ENCODE data around the gene ANKRD33B. TPM values are rescaled to one million over a fixed set of nuclear protein-coding genes. Genes with fewer than 3 reads are reported as not detected.
"Not testable (repeated sequence)": the region's sequence is repeated elsewhere in the genome, so short reads cannot be mapped to it uniquely, and the experiment has no call there.

The ANKRD33B gene
- polyA plus RNA-seq, 1 experiment = 3.4 TPM

DNA sequence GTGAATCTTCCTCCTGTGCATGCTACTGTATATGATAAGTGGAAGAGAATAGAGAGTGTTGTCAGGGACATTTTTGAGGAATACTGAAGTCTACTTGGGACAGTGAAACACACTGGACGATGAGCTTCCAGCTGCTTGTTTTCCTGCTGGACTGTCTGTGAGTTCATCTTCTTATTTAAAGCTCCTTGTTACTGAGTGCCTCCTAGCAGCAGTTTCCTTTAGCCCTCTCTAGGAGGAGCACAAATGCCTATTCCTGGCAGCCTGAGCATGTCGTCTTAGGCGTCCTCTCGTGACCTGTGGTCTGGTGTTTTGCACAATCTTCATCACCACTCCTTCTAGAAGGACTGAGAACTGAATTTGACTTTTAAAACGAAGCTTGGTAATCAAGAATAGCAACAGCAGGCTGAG, 43.8 kb downstream of the ANKRD33B start:
- no peak overlapping the region for H3K4me3 ChIP-seq (ENCODE audit: low read depth, low read length)
- ChIA-PET CTCF (interaction anchor here (0.6 to 2.3 kb wide), 4 partner anchors 11 to 41 kb away, joined by 3 to 14 read pairs (median 4); no protein-coding TSS in a partner anchor), POLR2A (interaction anchor here (0.5 kb wide), 1 partner anchor 136 kb away, joined by 4 read pairs; no protein-coding TSS in a partner anchor)
- no peak for DNase-seq (ENCODE audit: low read depth)
- no peaks in the 10 kb centered on the region for H3K27me3 ChIP-seq (ENCODE audit: control insufficient read depth, insufficient read depth, low read length)
- no peaks in the 10 kb centered on the region for H3K36me3 ChIP-seq (ENCODE audit: control insufficient read depth, insufficient read depth, low read length)
- TF ChIP-seq, protein P1, sequence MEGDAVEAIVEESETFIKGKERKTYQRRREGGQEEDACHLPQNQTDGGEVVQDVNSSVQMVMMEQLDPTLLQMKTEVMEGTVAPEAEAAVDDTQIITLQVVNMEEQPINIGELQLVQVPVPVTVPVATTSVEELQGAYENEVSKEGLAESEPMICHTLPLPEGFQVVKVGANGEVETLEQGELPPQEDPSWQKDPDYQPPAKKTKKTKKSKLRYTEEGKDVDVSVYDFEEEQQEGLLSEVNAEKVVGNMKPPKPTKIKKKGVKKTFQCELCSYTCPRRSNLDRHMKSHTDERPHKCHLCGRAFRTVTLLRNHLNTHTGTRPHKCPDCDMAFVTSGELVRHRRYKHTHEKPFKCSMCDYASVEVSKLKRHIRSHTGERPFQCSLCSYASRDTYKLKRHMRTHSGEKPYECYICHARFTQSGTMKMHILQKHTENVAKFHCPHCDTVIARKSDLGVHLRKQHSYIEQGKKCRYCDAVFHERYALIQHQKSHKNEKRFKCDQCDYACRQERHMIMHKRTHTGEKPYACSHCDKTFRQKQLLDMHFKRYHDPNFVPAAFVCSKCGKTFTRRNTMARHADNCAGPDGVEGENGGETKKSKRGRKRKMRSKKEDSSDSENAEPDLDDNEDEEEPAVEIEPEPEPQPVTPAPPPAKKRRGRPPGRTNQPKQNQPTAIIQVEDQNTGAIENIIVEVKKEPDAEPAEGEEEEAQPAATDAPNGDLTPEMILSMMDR (IDR thresholded peaks at IDR 0.05; ENCODE audit: insufficient read depth, low read depth, low read length) = peak; percentile 31; the same call in 1 of the 2 replicates

DNA sequence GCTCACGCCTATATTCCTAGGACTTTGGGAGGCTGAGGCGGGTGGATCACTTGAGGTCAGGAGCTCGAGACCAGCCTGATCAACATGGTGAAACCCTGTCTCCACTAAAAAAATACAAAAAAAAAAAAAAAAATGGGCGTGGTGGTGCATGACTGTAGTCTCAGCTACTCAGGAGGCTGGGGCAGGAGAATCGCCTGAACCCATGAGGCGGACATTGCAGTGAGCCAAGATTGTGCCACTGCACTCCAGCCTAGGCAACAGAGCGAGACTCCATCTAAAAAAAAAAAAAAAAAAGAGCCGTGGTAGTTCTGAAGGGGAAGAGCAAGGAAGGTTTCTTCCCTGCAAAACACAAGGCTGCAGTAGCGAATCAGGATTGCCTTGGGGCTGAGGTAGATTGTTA, 44.2 kb downstream of the ANKRD33B start:
- ChIA-PET CTCF (interaction anchor here (0.6 to 2.3 kb wide), 4 partner anchors 11 to 42 kb away, joined by 3 to 14 read pairs (median 5); no protein-coding TSS in a partner anchor), POLR2A (interaction anchor here (0.5 kb wide), 1 partner anchor 137 kb away, joined by 4 read pairs; no protein-coding TSS in a partner anchor)
- DNase-seq (ENCODE audit: low read depth); H3K36me3 ChIP-seq (ENCODE audit: control insufficient read depth, insufficient read depth, low read length); H3K27me3 ChIP-seq (ENCODE audit: control insufficient read depth, insufficient read depth, low read length); H3K4me3 ChIP-seq (ENCODE audit: low read depth, low read length): not testable (repeated sequence)

DNA sequence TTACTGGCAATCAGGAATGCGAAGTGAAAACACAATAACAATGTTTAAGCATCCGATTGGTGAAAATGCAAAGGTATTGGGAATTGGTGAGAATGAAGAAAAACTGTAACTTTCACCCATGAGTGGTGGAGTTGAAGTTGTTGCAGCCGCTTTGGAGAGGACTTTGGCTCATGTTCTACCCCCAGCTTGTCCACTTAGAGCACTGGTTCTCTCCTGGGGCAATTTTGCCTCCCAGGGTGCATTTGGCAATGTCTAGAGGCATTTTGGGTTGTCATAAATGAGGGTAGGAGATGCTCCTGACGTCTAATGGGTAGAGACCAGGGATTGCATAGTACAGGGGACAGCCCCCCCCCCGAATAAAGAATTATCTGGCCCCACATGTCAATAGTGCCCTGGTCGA, 46.2 kb downstream of the ANKRD33B start:
- Histone ChIP-seq H3K36me3 (ENCODE audit: control insufficient read depth, insufficient read depth, low read length) (no peaks in the 10 kb centered on the region), H3K27me3 (ENCODE audit: control insufficient read depth, insufficient read depth, low read length) (no peaks in the 10 kb centered on the region), H3K4me3 (ENCODE audit: low read depth, low read length) (no peak overlapping the region)
- TF ChIP-seq, protein P1 (IDR thresholded peaks at IDR 0.05; ENCODE audit: insufficient read depth, low read depth, low read length) = no peak
- ChIA-PET POLR2A (no interaction called here), CTCF (interaction anchor here (1.2 to 3.2 kb wide), 3 partner anchors 10 to 134 kb away, joined by 3 to 12 read pairs (median 3); no protein-coding TSS in a partner anchor)
- no peak for DNase-seq (ENCODE audit: low read depth)

DNA sequence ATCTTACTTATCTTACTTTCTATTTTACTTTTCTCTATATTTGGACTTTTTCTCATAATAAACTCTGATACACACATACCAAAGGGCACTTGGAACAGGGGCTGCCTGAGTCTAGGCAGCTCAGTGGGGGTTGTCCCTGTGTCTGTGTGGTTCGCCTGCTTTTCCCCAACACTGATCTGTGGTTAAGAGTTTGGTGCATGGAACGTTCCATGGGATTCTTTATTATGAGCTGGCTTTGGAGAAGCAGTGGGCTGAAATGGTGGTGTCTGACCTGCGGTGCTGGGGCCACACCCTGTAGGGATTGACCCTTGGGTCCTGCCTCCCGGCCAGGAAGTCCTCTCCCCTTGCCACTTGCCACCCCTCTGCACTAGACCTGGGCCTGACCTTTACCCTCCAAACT, 47.4 kb downstream of the ANKRD33B start:
- TF ChIP-seq, protein P1 (IDR thresholded peaks at IDR 0.05; ENCODE audit: insufficient read depth, low read depth, low read length) = no peak
- H3K27me3 ChIP-seq (ENCODE audit: control insufficient read depth, insufficient read depth, low read length) = no peaks in the 10 kb centered on the region
- no peaks in the 10 kb centered on the region for H3K36me3 ChIP-seq (ENCODE audit: control insufficient read depth, insufficient read depth, low read length)
- CTCF ChIA-PET = interaction anchor here (3.2 kb wide), 1 partner anchor 17 kb away, joined by 12 read pairs; no protein-coding TSS in a partner anchor
- no peak for DNase-seq (ENCODE audit: low read depth)
- no peak overlapping the region for H3K4me3 ChIP-seq (ENCODE audit: low read depth, low read length)
- POLR2A ChIA-PET = no interaction called here

DNA sequence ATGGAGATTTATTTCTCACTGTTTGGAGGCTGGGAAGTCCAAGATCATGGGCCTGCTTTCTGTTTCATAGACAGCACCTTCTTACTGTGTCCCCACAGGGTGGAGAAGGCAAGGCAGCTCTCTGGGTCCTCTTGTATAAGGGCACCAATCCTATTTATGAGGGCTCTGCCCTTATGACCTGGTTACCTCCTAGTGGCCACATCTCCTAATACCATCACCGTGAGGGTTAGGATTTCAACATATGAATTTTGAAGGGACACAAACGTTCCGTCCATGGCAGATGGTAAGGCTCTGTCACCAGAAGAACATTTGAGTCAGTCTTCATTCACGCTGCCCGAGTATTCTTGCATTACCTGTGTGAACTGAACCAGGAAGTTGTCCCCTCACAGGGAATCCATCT, 48.4 kb downstream of the ANKRD33B start:
- TF ChIP-seq, protein P1 (IDR thresholded peaks at IDR 0.05; ENCODE audit: insufficient read depth, low read depth, low read length) = no peak
- ChIA-PET POLR2A (no interaction called here), CTCF (interaction anchor here (3.2 kb wide), 1 partner anchor 16 kb away, joined by 12 read pairs; no protein-coding TSS in a partner anchor)
- H3K36me3 ChIP-seq (ENCODE audit: control insufficient read depth, insufficient read depth, low read length) = no peaks in the 10 kb centered on the region
- DNase-seq (ENCODE audit: low read depth) = no peak
- H3K4me3 ChIP-seq (ENCODE audit: low read depth, low read length) = no peak overlapping the region
- no peaks in the 10 kb centered on the region for H3K27me3 ChIP-seq (ENCODE audit: control insufficient read depth, insufficient read depth, low read length)

DNA sequence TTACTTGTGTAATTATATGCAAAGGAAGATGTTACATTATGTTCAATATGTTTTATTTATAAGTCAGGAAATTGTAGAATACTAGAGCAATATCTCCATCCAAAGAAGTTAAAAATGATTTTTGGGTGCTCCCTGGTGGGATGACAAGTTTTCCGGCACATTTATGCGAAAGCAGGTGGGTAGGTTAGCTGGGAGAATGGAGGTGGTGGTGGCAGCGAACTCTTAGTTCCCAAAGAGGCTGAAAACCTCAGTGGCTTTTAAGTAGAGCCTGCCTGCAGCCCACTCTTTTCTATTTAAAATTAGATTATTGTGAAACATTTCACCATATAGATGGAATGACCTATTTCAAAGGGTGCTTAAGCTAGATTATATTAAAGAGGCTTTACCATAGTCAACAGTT, 51.8 kb downstream of the ANKRD33B start:
- no peak for DNase-seq (ENCODE audit: low read depth)
- POLR2A ChIA-PET = no interaction called here
- no peak overlapping the region for H3K4me3 ChIP-seq (ENCODE audit: low read depth, low read length)
- CTCF ChIA-PET = interaction anchor here (1.1 kb wide), 1 partner anchor 12 kb away, joined by 3 read pairs; no protein-coding TSS in a partner anchor
- TF ChIP-seq, protein P1 (IDR thresholded peaks at IDR 0.05; ENCODE audit: insufficient read depth, low read depth, low read length) = no peak
- no peaks in the 10 kb centered on the region for H3K27me3 ChIP-seq (ENCODE audit: control insufficient read depth, insufficient read depth, low read length)
- H3K36me3 ChIP-seq (ENCODE audit: control insufficient read depth, insufficient read depth, low read length) = peaks cover 8% of the 10 kb centered on the region; the same call in 1 of the 2 replicates
